Skeletal muscle tissue (tissue), 4 donors: Measurements from ENCODE around the gene PRPF19. TPM values are rescaled to one million over a fixed set of nuclear protein-coding genes. Genes with fewer than 3 reads are reported as not detected.

Experiments used
- H3K27ac ChIP-seq: one replicate; pipeline ENCODE4 v1.7.0; 2013; ENCODE audit warnings: mild to moderate bottlenecking, low read depth, low read length, inconsistent platforms
- H3K27me3 ChIP-seq, 3 donors: one replicate each; pipeline ENCODE4 v1.7.0; 2013; ENCODE audit warnings: low read length in 3 of 3; ENCODE audit not compliant: control insufficient read depth in 3 of 3, insufficient read depth in 3 of 3
- H3K36me3 ChIP-seq, 3 donors: one replicate each; pipeline ENCODE4 v1.7.0; 2013; ENCODE audit warnings: low read length in 3 of 3; ENCODE audit not compliant: control insufficient read depth in 3 of 3, insufficient read depth in 3 of 3
- H3K4me1 ChIP-seq, 3 donors: one replicate each; pipeline ENCODE4 v1.7.0; 2013; ENCODE audit warnings: low read length in 3 of 3, mild to moderate bottlenecking in 3 of 3; ENCODE audit not compliant: control insufficient read depth in 3 of 3, insufficient read depth in 3 of 3
- H3K4me3 ChIP-seq, 3 donors: one replicate each; pipeline ENCODE4 v1.7.0; 2013; ENCODE audit warnings: low read length in 3 of 3
- H3K9ac ChIP-seq, 3 donors: one replicate each; pipeline ENCODE4 v1.7.0; 2013; ENCODE audit warnings: low read length in 3 of 3, mild to moderate bottlenecking in 3 of 3, moderate library complexity in 2 of 3, low read depth in 1 of 3
- H3K9me3 ChIP-seq, 3 donors: one replicate each; pipeline ENCODE4 v1.7.0; 2013; ENCODE audit warnings: low read length in 3 of 3; ENCODE audit not compliant: control insufficient read depth in 3 of 3
- total RNA-seq: library from RNA; depleted of rRNA; stranded (reverse); fragments of >200 nt; gene quantifications from one replicate; pipeline ENCODE4 v1.2.3, GENCODE V29; 2014
- donor health status: Osteomylitis.

PRPF19 gene
- total RNA-seq, 1 donor from 2014 or later = 27.7 TPM

- no peak overlapping the region for H3K9ac ChIP-seq
- H3K9me3 ChIP-seq = no peaks in the 10 kb centered on the region
- no peak overlapping the region for H3K27ac ChIP-seq
- H3K4me3 ChIP-seq = no peak overlapping the region
- H3K27me3 ChIP-seq = peaks cover 0 to 8% (median 5%) of the 10 kb centered on the region in 3 donors
- H3K36me3 ChIP-seq = no peaks in the 10 kb centered on the region
- H3K4me1 ChIP-seq = peaks cover 0 to 5% (median 0%) of the 10 kb centered on the region in 3 donors
Measured at GRCh38 chr11:60864856-60865513, 41.4 kb downstream of the PRPF19 start.

GRCh38 chr11:60863550-60864521 lies 42.5 kb downstream of the PRPF19 start:
- Histone ChIP-seq H3K4me3 (no peak overlapping the region), H3K9me3 (no peaks in the 10 kb centered on the region), H3K27ac (no peak overlapping the region), H3K9ac (no peak overlapping the region), H3K36me3 (no peaks in the 10 kb centered on the region), H3K27me3 (peaks cover 0 to 8% (median 3%) of the 10 kb centered on the region in 3 donors), H3K4me1 (no peaks in the 10 kb centered on the region)

DNA sequence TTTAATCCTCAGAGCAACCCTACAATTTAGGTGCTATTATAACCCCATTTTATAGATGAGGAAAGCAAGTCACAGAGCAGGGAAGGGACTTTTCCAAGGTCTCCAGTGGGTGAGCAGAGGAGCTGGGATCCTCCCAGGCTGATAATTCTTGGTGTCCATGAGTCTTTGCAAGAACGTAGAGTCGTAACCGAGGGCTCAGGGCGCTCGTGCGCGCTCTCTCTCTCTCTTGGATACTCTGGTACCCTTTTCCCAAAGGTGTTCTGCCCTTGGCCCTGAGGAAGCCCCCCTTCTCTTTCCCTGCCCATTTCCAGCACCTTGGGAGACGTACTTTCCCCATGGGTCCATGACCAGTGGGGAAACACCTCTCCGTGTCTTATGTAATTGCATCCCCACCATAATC lies 44.2 kb downstream of the PRPF19 start:
- peaks cover 0 to 5% (median 0%) of the 10 kb centered on the region in 3 donors for H3K27me3 ChIP-seq
- no peaks in the 10 kb centered on the region for H3K4me1 ChIP-seq
- peaks cover 0 to 2% (median 0%) of the 10 kb centered on the region in 3 donors for H3K9me3 ChIP-seq
- H3K4me3 ChIP-seq = no peak overlapping the region
- H3K27ac ChIP-seq = no peak overlapping the region
- H3K9ac ChIP-seq = no peak overlapping the region
- no peaks in the 10 kb centered on the region for H3K36me3 ChIP-seq

DNA sequence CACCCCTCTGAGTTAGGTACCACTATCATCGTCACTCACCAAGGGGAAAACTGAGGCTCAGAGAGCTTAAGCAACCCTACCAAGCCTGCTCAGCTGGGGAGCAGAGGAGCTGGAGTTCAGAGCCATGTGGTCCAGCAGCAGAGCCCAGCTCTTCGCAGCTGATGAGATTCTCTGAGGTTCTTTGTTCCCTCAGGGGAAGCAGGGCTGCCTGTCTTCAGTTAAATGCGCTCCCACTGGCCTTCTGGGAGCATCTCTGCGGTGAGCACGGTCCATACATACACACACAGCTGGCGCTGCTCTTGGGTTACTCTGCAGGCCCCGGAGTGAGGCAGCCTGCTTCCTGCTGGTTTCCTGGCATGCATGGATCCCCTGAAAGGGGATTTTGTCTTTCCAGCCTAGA lies 45.4 kb downstream of the PRPF19 start:
- Histone ChIP-seq H3K4me3 (no peak overlapping the region), H3K4me1 (no peaks in the 10 kb centered on the region), H3K9me3 (peaks cover 0 to 2% (median 0%) of the 10 kb centered on the region in 3 donors), H3K27ac (no peak overlapping the region), H3K9ac (no peak overlapping the region), H3K27me3 (peaks cover 0 to 5% (median 0%) of the 10 kb centered on the region in 3 donors), H3K36me3 (no peaks in the 10 kb centered on the region)

- Histone ChIP-seq H3K27me3 (peaks cover 0 to 8% (median 0%) of the 10 kb centered on the region in 3 donors), H3K9ac (no peak overlapping the region), H3K27ac (no peak overlapping the region), H3K36me3 (no peaks in the 10 kb centered on the region), H3K4me3 (no peak overlapping the region), H3K4me1 (peaks cover 0 to 3% (median 0%) of the 10 kb centered on the region in 3 donors), H3K9me3 (peaks cover 0 to 2% (median 0%) of the 10 kb centered on the region in 3 donors)
Measured at GRCh38 chr11:60859616-60860250, 46.7 kb downstream of the PRPF19 start.

DNA sequence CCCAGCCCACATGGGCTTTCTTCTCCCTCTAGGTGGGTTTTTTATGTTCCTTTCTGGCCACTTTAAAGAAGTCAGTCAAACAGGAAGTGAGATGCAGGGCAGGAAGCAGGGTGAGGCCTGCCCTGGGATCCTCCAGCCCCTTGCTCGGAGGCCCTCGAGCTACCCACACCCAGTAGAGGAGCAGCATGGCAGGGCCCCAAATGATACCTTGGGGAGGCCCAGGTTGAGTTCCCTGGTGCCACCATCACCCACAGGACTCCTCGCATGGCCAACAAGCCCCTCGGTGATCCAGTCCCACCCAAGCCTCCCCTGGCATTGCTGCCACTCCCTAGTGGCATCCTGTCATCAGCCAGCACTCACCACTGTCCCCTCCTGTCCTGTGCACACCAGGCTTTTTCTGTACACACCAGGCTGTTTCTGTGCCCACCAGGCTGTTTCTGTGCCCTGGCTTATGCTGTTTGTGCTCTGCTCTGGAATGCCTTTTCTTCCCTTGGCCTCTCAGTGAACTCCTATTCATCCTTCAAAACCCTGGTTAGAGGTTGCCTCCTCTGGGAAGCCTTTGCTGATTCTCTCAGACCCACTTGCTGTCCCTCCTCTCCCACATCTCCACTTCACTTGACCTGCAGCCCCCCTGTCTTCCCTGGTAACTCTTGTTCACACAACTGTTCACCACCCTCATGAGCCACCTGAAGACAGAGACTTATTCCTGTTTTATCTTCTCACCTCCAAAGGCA lies 47.5 kb downstream of the PRPF19 start:
- H3K27me3 ChIP-seq = peaks cover 0 to 8% (median 0%) of the 10 kb centered on the region in 3 donors
- H3K27ac ChIP-seq = no peak overlapping the region
- peaks cover 0 to 3% (median 0%) of the 10 kb centered on the region in 3 donors for H3K4me1 ChIP-seq
- H3K9ac ChIP-seq = no peak overlapping the region
- peaks cover 0 to 2% (median 0%) of the 10 kb centered on the region in 3 donors for H3K9me3 ChIP-seq
- no peak overlapping the region for H3K4me3 ChIP-seq
- no peaks in the 10 kb centered on the region for H3K36me3 ChIP-seq

- Histone ChIP-seq H3K9me3 (peaks cover 0 to 2% (median 0%) of the 10 kb centered on the region in 3 donors), H3K27me3 (peaks cover 0 to 8% (median 3%) of the 10 kb centered on the region in 3 donors), H3K27ac (no peak overlapping the region), H3K9ac (no peak overlapping the region), H3K36me3 (no peaks in the 10 kb centered on the region), H3K4me3 (no peak overlapping the region), H3K4me1 (peaks cover 0 to 3% (median 0%) of the 10 kb centered on the region in 3 donors)
Measured at GRCh38 chr11:60858236-60858635, 48.1 kb downstream of the PRPF19 start.

GRCh38 chr11:60857378-60858232 lies 48.8 kb downstream of the PRPF19 start:
- Histone ChIP-seq H3K9me3 (peaks cover 0 to 2% (median 0%) of the 10 kb centered on the region in 3 donors), H3K4me3 (no peak overlapping the region), H3K27me3 (peaks cover 0 to 8% (median 3%) of the 10 kb centered on the region in 3 donors), H3K27ac (no peak overlapping the region), H3K9ac (no peak overlapping the region), H3K36me3 (no peaks in the 10 kb centered on the region), H3K4me1 (peaks cover 0 to 3% (median 0%) of the 10 kb centered on the region in 3 donors)
